Hair follicle dermal papilla cell (primary cell): Measurements from ENCODE around the gene PRAMEF18. TPM values are rescaled to one million over a fixed set of nuclear protein-coding genes. Genes with fewer than 3 reads are reported as not detected.

ENCODE experiments used
- total RNA-seq: library from RNA; depleted of rRNA; stranded (reverse); fragments of >200 nt; gene quantifications from 2 replicates; pipeline ENCODE4 v1.2.3, GENCODE V29; 2012

Gene PRAMEF18, protein sequence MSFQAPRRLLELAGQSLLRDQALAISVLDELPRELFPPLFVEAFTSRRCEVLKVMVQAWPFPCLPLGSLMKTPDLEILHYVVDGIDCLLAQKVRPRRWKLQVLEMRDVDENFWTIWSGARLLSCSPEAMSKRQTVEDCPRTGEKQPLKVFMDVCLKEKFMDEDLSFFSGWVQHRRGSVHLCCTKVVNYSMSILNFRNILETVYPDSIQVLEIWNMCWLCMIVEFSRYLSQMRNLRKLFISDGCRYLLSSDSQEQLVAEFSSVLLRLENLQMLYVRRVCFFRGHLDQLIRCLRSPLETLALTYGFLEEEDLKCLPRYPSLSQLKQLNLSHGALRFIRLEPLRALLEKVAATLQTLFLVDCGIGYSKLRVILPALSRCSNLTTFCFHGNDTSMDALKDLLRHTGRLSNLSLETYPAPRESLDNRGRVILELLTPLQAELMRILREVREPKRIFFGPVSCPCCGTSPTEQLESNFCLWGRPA
- total RNA-seq = not detected in 2 replicates

DNA sequence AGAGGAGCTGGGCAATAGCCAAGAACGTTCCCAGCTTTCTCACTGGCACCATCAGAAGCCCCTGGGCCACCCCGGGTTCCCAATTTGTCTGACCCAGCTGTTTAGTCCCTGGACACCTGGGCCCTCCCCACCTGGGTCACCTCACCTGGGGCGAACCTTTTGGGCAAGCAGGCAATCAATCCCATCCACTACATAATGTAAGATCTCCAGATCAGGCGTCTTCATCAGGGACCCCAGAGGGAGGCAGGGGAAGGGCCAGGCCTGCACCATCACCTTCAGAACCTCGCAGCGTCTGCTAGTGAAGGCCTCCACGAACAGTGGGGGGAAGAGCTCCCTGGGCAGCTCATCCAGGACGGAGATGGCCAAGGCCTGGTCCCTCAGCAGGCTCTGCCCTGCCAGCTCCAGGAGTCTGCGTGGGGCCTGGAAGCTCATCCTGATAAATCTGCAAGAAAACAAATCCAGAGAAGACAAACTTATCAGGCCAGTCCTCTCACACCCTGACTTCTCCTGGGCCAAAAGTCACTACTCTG, at the start of gene PRAMEF18:
Gene PRAMEF18, minus strand, starts transcription at position 480 of the 530 bp plus-strand sequence. Its CDS starts 48 bp downstream, at position 432.

DNA sequence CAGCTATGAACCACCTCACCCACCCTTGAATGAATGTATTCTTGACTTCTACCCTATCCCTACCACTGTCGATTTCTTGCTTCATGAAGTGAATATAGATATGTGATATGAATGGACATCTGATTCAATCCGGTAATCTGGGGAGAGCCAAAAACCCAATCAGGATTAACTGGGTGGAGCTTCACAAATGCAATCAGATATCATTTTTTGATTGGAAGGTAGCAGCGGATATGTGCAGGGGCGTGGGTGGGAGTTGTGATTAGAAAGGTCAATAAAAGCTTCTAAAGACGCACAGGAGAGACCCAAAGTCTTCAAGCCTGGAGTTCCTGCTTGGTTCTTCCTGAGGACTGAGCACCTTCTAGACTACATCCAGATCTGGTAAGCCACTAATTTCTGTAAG, 27.9 kb upstream of the PRAMEF18 start, which contains the start of gene PRAMEF5:
Gene PRAMEF5, plus strand, starts transcription at position 301 of the 400 bp plus-strand sequence. CDS start 5,071 bp downstream, outside the sequence.

DNA sequence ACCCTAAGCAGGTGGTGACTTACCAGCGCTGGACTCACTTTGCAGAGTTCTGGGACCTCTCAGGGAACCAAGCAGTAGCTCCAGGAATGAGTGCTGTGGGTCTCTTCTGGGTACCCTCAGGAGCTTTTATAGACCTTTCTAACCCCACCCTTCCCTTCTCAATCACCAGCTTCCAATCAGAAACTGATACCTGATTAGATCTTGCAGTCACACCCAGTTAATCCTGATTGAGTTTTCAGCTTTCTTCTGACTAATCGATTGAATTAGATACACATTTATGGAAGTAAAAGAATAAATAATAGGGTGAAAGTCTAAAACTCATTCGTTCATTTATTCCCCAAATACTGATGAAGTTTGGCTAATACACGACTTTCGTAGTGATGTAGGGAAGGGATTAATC, 24.6 kb downstream of the PRAMEF18 start, which contains the start of gene PRAMEF13:
Gene PRAMEF13, minus strand, starts transcription at position 101 of the 400 bp plus-strand sequence. CDS start 1,820 bp downstream, outside the sequence.

Other genes starting within 250 kb of the PRAMEF18 start
- gene PRAMEF27, start 169.6 kb downstream of the PRAMEF18 start, total RNA-seq = not detected in 2 replicates
- gene HNRNPCL3, start 165.4 kb downstream of the PRAMEF18 start, total RNA-seq = not detected in 2 replicates
- not detected in 2 replicates for gene PRAMEF25, start 155.4 kb downstream of the PRAMEF18 start, total RNA-seq
- not detected in 2 replicates for gene HNRNPCL2, start 109.3 kb downstream of the PRAMEF18 start, total RNA-seq
- gene PRAMEF26, start 70.1 kb downstream of the PRAMEF18 start, total RNA-seq = not detected in 2 replicates
- gene HNRNPCL4, start 60.5 kb downstream of the PRAMEF18 start, total RNA-seq = not detected in 2 replicates
- not detected in 2 replicates for gene PRAMEF9, start 54.3 kb downstream of the PRAMEF18 start, total RNA-seq
- gene PRAMEF13, start 24.7 kb downstream of the PRAMEF18 start, total RNA-seq = not detected in 2 replicates
- gene PRAMEF5, start 28.0 kb upstream of the PRAMEF18 start, total RNA-seq = not detected in 2 replicates
- not detected in 2 replicates for gene PRAMEF8, start 59.0 kb upstream of the PRAMEF18 start, total RNA-seq
- gene PRAMEF33, start 77.4 kb upstream of the PRAMEF18 start, total RNA-seq = not detected in 2 replicates
- gene PRAMEF15, start 89.4 kb upstream of the PRAMEF18 start, total RNA-seq = not detected in 2 replicates
- not detected in 2 replicates for gene PRAMEF14, start 121.0 kb upstream of the PRAMEF18 start, total RNA-seq
- not detected in 2 replicates for gene PRAMEF19, start 145.8 kb upstream of the PRAMEF18 start, total RNA-seq
- not detected in 2 replicates for gene PRAMEF17, start 163.5 kb upstream of the PRAMEF18 start, total RNA-seq
- gene PRAMEF20, start 184.3 kb upstream of the PRAMEF18 start, total RNA-seq = not detected in 2 replicates